Endothelial cell of hepatic sinusoid (primary cell): Measurements from ENCODE around the gene TATDN2.
"Not testable (repeated sequence)": the region's sequence is repeated elsewhere in the genome, so short reads cannot be mapped to it uniquely, and the experiment has no call there.

Experiments used
- in situ Hi-C: cut with HindIII; loops from 2 replicates; pipeline ENCODE4 v1.10.0; 2017; ENCODE audit warnings: low sequenced_read_pairs

TATDN2 gene

GRCh38 chr3:10287936-10288574 lies 39.8 kb downstream of the TATDN2 start:
- in situ Hi-C loops = no loop called here

DNA sequence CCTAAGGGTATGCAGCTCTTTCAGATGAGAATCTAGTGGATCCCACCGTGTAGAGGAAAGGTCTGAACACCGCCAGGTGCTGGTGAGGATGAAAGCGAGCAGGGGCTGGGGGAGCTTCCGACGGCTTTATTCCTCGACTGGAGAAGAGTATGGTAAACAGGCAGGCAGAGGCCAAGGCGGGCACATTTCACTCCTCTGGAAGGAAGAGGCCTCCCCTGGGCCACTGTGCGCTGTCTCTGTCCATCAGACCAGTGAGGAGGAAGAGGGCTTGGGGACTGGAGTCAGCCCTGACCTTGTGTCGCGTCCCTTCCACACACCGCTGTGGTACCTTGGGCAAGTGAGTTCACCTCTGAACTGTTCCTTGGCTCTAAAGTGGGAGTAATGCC lies 40.3 kb downstream of the TATDN2 start:
- in situ Hi-C loops = no loop called here

- in situ Hi-C loops = no loop called here
Measured at GRCh38 chr3:10289077-10289476, 40.8 kb downstream of the TATDN2 start.

DNA sequence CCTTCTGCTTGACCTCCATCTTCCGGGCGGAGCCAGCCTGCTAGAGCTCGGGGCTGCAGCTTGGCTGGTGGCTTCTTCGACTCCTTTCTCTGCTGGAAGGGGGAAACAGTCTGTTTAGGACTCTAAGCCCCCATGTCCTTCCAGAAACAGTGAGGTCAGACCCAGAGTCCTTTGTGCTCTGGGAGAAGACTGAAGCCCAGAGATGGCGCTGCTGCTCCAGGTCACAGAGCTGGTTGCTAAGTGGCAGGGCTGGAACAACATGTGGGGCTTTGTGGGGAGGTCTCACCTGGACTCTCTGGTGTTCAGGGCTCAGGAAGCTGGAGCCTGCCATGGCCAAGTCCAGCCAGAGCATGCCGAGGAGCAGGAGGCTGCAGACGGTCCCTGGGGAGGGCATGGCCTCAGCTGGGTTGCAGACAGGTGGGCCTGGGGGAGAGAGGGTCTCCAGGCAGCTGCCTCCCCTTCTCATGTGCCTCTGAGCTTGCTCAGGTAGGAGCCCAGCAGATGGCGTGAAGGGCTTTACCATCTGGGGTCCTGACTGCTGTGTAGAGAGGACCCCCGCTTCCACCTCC lies 41.6 kb downstream of the TATDN2 start:
- in situ Hi-C loops = no loop called here

GRCh38 chr3:10290481-10291176 lies 42.4 kb downstream of the TATDN2 start:
- in situ Hi-C loops = no loop called here

DNA sequence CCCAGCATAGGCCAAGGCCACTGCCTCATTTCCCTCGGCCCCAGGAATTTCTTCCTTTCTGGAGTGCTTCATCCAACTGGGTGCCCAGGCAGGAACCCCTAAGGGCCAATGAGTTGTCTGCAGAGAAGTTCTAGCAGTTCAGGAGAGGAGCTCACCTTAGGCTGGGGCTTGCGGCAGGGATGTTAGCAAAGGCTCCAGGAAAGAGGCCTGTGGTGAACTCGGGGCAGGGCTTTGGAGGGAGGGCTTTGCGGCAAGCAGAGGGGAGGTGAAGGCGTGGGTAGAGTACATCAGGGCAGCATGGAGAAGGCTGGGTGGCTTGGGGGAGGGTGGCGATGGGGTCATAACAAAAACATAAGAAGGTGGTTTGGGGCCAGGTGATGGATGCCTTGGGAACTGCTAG lies 43.4 kb downstream of the TATDN2 start:
- in situ Hi-C loops = no loop called here

DNA sequence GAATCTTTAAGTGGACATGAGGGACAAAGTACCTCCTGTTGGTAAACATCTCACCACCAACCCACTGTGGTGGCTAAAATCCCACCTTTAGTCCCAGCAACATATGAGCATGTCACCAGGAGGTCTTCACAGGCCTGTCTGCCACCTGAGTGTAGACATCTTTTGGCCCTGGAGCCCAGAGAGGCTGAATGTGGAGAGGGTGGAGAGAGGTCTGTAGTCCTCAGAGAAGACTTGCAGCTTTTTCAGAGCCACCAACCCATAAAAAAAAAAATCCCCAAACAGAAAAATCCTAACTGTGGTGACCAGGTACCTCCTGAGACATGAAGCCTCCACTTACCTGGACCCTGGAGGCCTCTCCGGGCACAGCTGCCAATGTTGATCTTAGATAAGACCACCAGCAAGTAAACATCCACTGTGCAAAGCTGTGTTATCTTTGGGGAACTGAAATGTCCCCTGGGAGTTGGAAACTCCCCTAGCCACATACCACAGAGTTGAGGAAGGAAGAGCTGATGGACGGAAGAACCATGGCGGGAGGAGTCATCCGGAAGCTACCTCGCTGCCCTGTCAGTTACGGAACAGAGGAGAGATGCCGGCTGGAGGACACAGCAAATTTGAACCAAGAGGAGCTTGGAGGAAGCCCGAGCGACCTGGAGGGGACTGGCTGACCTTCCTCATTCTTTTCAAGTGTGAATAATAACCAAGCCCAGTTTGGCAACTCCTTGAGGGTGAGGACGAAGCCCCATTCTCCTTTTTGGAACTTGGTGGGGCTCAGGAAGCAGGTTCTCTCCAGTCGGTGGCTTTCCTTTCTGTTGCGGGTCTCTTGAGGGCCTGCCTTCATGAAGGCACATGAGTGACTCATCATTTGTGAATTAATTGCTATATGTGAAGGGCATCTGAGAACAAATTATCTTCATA lies 44.5 kb downstream of the TATDN2 start, which contains the start of gene GHRL:
Gene GHRL (minus strand): TSS at position 443 of the 915 bp plus-strand sequence. CDS start 2,767 bp downstream, outside the sequence.
- in situ Hi-C loops = no loop called here

- in situ Hi-C loops = no loop called here
Measured at GRCh38 chr3:10294030-10294586, 45.8 kb downstream of the TATDN2 start.

- in situ Hi-C loops = not testable (repeated sequence)
Measured at GRCh38 chr3:10298064-10298463, 49.8 kb downstream of the TATDN2 start.

- in situ Hi-C loops = no loop called here
Measured at GRCh38 chr3:10299175-10299574, 50.9 kb downstream of the TATDN2 start.

DNA sequence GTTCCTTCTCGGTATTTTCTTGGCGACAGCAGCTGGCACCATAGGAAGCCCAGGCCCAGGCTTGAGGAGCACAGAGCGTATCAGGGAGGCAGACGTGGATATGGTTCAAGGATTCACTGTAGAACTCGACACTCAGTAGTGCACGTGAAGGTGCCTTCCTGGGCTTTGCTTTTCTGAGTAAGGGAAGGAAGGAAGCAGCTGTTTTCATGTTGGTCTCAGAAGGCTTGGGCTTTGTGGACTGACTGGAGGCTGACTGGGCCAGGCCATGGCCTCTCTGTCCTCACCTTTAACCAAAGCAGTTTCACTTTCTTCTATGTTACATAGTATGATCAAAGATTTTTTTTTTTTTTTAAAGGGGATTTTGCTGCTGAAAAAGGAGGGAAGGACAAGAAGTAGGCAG lies 51.4 kb downstream of the TATDN2 start:
- in situ Hi-C loops = no loop called here

DNA sequence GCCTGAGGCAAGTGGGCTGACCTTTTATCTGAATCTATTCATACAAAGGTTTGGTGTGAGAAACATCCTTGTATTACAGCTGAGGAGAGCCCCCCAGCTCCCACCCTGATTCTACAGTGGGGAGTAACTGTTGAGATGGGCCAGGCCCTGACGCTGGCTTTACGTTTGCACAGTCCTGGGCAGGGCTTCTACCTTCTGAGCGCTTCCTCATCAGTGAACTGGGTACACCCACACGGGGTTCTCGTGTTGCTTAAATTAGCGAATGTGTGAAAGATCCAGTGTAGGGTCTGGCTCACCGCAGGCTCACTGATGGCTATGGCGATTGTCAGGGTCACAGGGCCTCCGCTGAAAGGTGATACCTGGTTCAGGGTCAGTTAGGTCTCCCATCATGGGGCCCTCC lies 51.8 kb downstream of the TATDN2 start:
- in situ Hi-C loops = no loop called here

- in situ Hi-C loops = no loop called here
Measured at GRCh38 chr3:10303105-10303504, 54.8 kb downstream of the TATDN2 start.

- in situ Hi-C loops = no loop called here
Measured at GRCh38 chr3:10303785-10304184, 55.5 kb downstream of the TATDN2 start.

DNA sequence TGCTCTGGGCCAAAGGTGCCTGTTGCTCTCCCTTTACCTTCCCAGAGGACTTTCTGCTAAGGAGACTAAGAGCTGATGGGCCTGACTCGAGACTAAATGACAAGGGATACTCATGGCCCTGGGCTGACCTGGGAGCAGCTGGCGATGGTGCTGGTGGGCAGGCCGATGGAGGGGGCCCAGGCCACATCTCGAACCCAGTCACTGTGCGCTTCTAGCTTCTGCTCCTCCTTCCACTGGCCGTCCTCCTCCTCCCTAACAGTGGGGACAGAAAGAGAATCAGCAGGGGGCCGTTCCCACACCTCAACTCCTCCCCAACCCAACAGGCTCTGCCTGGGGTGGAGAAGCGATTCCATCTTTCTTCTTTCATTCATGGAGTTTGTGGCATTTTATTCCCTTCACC lies 56.6 kb downstream of the TATDN2 start:
- in situ Hi-C loops = no loop called here

- in situ Hi-C loops = no loop called here
Measured at GRCh38 chr3:10305331-10305902, 57.2 kb downstream of the TATDN2 start.

GRCh38 chr3:10306156-10306555 lies 57.9 kb downstream of the TATDN2 start:
- in situ Hi-C loops = no loop called here

DNA sequence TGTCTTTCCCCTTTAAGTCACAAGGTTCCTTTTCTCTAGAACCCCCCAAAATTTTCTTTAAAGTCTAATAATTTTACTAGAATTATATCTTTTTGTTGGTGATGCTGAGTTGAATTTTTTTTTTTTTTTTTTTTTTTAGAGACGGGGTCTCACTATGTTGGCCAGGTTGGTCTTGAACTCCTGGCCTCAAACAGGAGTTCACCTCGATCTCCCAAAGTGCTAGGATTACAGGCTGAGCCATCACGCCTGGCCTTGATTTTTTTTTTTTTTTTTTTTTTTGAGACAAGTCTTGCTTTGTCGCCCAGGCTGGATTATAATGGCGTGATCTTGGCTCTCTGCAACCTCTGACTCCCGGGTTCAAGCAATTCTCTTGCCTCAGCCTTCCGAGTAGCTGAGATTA lies 60.4 kb downstream of the TATDN2 start:
- in situ Hi-C loops = no loop called here

DNA sequence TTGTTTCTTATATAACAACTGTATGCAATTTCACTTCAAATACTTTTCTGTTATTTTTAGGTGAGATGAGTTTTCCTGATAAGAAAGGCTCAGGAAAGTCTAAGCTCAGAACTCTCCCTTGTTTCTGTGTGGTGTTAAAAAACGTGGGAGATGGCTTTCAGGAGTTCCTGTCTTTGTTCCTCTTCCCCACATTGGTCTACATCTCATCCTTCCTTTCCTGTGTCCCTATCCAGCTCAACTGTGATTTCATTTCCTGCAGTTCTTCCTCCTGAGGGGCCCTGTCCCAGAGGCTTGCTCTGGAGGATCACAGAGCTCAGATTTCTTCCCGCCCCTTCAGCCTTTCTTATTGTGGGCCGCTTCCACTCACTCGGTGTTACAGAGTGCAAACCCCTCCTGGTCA lies 61.5 kb downstream of the TATDN2 start:
- in situ Hi-C loops = no loop called here

- in situ Hi-C loops = no loop called here
Measured at GRCh38 chr3:10310578-10310977, 62.3 kb downstream of the TATDN2 start.

DNA sequence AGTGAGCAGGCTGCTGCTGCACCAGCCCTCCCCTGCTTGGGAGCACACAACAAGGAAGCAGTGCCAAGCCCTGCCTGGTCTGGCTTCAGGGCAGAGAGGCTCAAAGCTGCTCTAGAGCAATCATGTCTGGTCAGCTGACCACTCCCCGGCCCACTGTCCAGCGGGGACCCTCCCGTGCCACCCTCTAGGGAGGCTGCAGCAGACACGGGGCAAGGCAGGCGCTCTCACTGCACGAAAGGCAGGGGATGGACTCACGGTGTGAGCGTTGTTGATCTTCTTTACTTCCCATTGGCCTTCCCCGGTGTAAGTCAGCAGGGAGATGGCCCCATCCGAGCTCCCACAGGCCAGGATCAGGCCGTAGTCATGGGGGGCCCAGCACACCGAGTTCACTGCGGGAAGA lies 63.5 kb downstream of the TATDN2 start:
- in situ Hi-C loops = no loop called here
